NCI-H774 (cell line): ENCODE data around the gene MINK1.

Source experiments
- DNase-seq: peaks from one replicate; lab custom pipeline; 2025; lab: John Stamatoyannopoulos, UW

Gene MINK1

DNA sequence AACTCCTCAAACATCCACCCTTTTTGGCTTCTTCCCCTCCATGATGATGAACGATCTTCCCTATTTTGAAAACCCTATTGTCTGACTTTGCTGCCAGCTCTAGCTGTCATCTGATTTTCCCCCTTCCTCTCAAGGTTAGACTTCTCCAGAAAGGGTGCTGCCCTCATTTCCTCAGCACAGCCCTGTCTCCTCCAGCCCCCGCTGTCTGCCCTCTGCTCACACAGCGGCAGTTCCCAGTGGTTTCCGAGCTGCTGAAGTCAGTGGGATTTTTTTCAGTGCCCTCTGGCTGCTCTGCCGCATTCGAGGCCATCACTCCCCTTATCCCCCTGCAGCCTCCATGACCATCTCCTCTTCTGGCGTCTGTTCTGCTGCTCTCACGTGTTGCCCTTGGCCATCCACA, 39.6 kb downstream of the MINK1 start:
- DNase-seq: no peak

DNA sequence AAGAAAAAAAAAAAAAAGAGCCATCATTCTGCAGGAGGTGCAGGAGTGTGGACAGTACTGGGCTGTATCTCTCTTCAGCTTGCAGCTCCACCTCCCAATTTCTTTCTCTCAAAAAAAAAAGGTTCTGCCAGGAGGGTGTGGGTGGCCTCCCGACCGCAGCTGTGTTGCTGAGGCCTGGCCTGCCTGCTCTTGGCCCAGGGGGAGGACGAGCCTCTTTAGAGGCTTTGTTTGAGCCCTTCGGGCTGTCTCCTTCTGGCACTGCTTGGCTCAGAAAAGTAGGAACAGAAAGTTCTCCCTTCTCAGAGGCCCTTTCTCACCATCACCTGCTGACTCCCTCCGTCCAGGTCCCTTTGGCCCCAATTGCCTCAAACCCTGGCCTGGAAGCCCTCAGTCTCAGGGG, 43.9 kb downstream of the MINK1 start:
- DNase-seq: no peak

DNA sequence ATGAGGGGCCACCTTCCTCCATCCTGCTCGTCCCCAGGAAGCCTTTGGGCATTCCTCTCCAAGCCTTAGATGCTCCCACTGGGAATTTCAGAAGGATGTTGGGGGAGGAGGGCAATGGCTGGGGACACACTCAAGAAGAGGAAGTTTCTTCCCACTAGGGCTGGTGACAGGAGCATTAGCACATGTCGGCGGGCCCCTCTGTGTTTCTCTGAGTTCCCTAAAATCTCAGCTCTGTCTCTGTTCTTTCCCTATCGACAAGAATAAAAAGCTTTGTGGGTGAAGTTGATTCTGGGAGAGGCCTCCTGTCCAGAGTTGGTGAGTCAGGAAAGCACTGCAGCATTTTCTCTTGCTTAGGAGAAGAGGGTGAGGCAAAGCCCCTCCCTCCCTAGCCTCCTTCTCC, 46.5 kb downstream of the MINK1 start:
- no peak for DNase-seq

DNA sequence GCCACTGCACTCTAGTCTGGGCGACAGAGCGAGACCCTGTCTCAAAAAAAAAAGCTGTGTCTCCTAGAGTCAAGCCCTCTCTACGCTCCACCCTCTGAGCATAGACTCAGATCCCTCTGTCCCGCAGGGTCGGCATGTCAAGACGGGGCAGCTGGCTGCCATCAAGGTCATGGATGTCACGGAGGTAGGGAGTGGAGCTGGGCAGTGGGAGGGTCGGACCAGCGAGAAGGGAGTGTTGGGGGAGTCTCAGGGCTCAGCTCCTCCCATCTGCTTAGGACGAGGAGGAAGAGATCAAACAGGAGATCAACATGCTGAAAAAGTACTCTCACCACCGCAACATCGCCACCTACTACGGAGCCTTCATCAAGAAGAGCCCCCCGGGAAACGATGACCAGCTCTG, 47.7 kb downstream of the MINK1 start:
- no peak for DNase-seq

DNA sequence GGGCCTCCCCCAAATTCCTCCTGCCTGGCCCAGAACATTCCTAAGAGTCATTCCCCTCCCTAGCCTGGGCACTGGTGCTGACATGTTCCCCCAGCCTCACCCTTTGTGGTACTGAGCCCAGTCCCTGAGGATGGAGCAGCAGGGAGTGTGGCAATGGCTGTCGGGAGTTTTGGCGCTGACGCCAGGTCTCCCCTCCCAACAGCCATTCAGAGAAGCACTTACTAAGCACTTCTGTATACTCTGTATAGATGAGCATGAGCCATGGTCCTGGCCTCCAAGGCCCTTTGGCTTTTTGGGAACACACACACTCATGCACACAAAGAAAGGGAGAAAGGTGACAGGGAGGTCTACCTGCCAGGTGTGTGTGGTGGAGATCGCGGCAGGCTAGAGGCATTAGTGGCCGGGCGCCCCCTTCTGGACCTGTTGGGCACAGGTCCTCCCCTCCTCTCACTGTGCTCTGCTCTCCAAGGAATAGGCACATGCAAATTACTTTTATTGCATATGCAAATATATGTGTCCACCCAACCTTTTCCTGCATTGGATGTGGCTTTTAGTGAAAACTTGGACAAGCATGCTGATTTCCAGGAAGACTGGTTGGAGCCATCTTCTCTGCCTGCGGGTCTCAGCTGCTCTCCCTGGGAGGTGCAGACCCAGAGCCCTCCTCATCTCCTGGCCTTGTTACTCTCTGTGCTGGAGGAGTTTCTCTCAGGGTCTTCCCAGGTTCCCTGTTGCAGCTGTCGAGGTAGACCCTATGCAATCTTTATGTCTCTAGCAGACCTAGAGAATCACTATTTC, 48.8 kb downstream of the MINK1 start:
- peak; percentile 1 for DNase-seq

DNA sequence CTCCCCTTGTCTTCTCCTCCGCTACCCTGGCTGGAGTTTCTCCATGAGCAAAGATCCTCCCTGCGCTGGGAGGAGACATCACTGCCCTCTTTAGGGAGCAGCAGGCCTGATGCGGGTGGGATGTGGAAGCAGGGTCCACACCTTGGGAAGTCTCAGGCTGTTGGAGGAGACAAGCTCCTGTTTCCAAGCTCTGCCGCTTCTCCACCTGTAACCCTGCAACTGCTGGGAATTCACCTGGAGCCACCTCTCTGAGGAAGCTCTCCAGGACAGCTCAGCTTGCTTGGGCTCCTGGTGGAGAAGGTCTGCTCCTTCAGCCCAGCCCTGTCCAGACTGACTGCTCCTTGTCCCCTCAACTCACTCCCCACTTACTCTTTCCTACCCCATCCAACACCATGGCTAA, 51.3 kb downstream of the MINK1 start:
- DNase-seq: no peak

DNA sequence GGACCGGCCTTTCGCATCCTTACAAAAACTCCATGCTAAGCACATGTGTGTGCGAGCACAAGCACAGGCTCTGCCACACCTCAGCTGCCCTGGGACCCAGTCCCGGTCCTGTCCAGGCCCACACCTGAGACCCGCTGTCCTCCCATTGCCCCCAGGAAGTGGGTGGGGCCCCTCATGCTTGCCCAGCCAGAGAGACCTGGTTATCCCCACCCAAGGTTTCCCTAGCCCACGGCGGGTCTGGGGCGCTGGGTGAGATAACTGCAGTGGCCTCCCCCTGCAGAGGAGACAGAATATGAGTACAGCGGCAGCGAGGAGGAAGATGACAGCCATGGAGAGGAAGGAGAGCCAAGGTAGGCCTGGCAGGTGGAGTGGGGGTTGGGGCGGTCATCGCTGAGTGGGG, 53.7 kb downstream of the MINK1 start:
- DNase-seq: no peak

DNA sequence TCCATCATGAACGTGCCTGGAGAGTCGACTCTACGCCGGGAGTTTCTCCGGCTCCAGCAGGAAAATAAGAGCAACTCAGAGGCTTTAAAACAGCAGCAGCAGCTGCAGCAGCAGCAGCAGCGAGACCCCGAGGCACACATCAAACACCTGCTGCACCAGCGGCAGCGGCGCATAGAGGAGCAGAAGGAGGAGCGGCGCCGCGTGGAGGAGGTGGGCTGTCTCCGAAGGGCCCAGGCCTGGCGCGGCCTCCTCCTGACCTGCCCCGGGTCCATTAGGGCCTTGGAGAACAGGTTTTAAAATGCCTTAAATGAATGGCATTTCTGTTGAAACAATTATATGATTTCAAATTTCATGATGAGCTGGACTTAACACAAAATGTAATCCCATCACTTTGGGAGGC, 54.4 kb downstream of the MINK1 start:
- DNase-seq: no peak

DNA sequence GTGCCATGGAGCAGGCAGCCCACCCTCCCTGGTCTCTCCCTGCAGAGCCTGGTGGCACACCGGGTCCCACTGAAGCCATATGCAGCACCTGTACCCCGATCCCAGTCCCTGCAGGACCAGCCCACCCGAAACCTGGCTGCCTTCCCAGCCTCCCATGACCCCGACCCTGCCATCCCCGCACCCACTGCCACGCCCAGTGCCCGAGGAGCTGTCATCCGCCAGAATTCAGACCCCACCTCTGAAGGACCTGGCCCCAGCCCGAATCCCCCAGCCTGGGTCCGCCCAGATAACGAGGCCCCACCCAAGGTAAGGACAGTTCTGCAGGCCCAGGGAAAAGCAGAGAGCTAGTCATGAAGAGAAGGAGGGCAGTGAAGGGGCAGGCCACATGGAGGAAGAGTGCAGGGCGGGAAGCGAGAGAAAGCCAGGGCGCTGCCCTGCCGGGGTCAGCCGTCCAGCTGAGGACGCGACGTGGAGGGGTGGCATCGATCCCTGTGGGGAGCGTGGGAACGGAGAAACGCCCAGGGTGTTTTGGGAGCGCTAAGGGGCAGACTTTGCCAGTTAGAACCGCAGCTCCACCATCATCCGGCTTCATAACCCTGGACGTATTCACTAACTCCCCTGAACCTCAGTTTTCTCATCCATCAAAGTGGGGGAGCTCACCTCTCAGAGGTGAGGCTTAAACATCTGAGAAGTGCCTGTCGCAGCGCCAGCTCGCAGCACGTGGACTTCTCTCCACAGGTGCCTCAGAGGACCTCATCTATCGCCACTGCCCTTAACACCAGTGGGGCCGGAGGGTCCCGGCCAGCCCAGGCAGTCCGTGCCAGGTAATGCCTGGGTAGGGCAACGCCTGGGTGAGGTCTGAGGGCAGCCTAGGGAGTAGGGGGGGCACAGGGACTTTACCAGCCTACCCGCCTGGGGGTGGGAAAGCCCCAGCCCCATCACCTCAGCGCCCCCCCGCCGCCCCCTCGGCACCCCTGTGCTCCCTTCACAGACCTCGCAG, 58.6 kb downstream of the MINK1 start:
- no peak for DNase-seq

DNA sequence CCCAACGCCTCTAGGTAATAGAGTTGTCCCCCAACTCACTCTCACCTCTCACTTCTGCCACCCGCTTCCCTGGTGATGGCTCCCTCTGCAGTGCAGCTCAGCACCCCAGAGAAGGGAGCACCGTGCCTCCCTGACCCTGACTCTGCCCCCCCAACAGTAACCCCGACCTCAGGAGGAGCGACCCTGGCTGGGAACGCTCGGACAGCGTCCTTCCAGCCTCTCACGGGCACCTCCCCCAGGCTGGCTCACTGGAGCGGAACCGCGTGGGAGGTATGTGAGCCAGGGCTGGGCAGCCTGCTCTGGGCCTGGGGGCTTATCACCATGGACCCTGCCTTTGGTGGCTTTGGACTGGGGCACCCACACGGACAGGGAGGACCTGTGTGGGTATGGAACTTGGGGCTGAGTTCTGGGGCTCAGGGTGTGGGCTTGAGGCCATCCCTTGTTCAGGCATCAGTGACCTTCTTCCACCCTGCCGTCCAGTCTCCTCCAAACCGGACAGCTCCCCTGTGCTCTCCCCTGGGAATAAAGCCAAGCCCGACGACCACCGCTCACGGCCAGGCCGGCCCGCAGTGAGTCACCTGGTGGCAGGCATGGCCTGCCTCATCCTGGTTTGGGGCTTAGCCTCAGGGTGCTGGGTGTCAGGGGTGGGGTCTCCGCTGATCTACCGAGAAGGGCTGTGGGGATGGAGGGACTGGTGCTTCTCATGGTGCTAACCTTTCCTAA, 59.5 kb downstream of the MINK1 start:
- DNase-seq: no peak

DNA sequence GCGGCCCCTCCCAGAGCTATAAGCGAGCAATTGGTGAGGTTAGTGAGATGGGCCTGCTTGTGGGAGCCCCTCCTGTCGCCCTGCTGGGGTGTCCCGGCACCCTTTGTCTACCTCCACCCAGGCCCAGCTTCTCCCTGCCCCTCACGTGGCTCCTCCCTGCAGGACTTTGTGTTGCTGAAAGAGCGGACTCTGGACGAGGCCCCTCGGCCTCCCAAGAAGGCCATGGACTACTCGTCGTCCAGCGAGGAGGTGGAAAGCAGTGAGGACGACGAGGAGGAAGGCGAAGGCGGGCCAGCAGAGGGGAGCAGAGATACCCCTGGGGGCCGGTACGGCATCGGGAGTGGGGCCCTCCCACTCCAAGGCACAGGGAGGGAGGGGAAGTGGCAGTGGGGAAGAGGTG, 60.1 kb downstream of the MINK1 start:
- no peak for DNase-seq

DNA sequence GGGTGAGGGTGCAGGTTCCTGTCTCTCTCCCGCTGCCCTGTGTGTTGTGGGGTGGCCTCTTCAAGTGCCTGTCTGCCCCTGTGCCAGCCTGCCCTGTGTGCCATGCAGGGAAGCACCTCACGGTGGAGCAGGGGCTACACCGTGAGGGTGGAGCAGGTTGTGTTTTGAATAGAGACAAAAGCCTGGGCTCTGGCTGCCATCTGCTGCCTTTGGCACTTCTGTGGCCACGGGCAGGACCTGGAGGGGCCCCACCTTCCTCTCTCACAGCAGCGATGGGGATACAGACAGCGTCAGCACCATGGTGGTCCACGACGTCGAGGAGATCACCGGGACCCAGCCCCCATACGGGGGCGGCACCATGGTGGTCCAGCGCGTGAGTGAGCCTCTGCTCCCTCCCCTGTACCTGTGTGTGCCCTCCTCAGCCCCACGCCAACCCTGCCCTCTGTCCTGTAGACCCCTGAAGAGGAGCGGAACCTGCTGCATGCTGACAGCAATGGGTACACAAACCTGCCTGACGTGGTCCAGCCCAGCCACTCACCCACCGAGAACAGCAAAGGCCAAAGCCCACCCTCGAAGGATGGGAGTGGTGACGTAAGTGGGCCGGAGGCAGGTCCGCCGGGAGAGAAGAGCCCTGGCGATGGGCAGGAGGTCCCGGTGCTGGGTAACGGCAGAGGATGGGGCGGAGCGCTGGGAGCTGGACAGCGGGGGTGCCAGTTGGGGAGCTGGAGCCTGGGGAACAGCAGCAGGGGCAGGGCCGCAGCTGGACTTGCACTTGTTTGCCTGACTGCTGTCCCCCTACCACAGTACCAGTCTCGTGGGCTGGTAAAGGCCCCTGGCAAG, 60.8 kb downstream of the MINK1 start:
- no peak for DNase-seq

DNA sequence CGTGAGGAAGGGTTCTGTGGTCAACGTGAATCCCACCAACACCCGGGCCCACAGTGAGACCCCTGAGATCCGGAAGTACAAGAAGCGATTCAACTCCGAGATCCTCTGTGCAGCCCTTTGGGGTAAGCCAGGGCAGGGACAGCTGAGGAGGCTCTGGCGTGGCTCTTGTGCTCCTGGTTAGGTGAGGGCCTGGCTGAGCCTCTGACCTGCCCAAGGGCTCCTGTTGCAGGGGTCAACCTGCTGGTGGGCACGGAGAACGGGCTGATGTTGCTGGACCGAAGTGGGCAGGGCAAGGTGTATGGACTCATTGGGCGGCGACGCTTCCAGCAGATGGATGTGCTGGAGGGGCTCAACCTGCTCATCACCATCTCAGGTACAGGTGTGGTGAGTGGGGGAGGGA, 62.0 kb downstream of the MINK1 start:
- no peak for DNase-seq

DNA sequence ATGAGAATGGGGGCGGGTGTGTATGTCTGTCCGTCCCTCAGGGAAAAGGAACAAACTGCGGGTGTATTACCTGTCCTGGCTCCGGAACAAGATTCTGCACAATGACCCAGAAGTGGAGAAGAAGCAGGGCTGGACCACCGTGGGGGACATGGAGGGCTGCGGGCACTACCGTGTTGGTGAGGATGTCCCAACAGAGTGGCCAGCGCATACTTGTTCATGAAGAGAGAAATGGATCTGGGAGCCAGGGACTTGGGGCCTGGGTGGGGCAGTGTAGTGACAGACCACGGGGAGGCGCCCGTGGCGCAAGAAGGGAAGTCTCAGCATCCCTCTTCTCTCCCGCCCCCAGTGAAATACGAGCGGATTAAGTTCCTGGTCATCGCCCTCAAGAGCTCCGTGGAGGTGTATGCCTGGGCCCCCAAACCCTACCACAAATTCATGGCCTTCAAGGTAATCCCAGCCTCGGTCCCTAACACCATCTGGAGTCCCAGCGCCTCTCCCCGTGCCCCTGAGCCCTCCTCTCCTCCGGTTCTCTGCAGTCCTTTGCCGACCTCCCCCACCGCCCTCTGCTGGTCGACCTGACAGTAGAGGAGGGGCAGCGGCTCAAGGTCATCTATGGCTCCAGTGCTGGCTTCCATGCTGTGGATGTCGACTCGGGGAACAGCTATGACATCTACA, 62.7 kb downstream of the MINK1 start:
- DNase-seq: no peak

DNA sequence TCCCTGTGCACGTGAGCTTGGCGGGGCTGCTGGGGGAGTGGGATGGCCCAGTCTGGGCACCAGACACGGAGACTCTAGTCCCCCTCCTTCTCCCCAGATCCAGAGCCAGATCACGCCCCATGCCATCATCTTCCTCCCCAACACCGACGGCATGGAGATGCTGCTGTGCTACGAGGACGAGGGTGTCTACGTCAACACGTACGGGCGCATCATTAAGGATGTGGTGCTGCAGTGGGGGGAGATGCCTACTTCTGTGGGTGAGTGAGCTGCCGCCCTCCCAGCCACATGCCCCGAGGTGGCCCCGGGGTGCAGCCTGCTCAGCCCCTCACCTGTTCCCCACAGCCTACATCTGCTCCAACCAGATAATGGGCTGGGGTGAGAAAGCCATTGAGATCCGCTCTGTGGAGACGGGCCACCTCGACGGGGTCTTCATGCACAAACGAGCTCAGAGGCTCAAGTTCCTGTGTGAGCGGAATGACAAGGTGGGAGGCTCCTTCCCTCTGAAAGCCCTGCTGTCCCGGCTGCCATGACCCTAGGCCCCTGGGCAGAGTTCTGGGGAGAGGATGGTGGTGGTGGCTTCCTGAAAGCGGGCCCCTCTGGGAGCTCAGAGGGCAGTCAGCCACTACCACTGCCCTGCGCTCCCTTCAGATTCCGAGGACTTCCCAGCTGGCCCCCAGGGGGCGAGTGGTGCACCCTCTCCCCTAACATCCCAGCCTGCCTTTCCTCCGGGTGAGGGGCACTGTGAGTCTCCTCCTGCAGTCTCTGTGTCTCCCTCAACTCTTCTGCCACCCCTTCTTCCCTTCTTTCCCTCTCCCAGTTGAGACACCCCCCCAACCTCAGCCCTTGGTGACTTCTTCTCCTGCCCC, 63.4 kb downstream of the MINK1 start:
- DNase-seq: no peak

DNA sequence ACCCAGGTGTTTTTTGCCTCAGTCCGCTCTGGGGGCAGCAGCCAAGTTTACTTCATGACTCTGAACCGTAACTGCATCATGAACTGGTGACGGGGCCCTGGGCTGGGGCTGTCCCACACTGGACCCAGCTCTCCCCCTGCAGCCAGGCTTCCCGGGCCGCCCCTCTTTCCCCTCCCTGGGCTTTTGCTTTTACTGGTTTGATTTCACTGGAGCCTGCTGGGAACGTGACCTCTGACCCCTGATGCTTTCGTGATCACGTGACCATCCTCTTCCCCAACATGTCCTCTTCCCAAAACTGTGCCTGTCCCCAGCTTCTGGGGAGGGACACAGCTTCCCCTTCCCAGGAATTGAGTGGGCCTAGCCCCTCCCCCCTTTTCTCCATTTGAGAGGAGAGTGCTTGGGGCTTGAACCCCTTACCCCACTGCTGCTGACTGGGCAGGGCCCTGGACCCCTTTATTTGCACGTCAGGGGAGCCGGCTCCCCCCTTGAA, 64.1 kb downstream of the MINK1 start:
- no peak for DNase-seq

DNA sequence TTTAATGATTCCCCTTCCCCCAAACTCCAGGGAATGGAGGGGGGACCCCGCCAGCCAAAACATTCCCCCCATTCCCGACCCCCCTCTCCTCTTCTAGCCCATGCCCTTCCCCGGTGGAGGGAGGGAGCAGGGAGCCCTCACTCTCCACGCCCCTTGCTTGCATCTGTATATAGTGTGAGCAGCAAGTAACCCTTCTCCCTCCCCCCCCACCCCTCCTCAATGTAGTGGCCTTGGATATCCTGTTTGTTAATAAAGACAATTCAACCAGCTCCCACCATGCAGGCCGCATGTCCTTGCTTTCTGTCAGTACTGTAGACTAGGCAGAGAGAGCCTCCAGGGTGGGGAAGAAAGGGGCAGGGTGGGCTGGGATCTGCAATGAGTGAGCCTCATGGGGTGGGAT, 64.6 kb downstream of the MINK1 start:
- no peak for DNase-seq

DNA sequence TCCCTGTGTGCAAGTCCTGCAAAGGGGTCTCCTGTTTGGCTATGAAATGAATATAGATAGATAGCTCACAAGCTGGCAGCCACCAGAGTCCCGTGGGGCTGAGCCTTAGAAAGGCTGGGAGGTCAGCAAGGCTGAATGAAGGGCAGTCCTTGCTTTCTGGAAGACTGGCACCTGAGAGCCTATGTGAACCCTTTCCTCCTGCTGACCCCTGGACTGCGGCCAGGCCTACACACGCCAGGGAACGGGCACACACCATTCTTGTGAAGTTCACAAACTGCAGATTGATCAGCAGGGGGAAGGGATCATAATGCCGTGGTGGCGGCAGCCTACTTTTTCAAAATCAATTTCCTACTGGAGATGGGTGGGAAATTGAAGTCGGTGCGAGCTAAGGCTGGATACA, 65.2 kb downstream of the MINK1 start:
- DNase-seq: no peak

DNA sequence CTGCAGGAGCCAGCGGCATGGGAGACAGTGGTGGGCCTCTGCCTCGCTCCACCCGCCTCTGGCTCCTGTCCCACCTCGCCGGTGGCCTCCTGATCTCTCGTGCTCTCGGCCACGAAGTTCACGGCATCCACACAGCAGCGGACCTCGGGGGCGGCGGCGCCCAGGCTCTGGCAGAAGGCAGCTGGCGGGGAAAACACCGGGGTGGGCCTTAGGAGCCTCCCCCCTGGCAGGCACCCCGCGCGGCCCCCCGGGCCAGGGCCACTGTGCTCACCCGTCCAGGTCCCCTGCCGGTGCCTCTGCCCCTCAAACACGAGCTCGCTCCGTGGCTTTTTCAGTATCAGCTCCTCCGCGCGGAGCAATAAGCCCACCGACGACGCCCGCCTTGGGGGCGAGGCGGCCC, 65.8 kb downstream of the MINK1 start:
- no peak for DNase-seq
